ENCODE data around the gene TNFRSF1A. TPM values are rescaled to one million over a fixed set of nuclear protein-coding genes. Genes with fewer than 3 reads are reported as not detected.

Gene TNFRSF1A
- total and polyA plus RNA-seq, 11 donors = 23.7 to 141 (median 54.2) TPM

- 81 to 94% (median 86%) methylated on average over 4 of the region's 4 CpGs for WGBS, 4 donors
- Histone ChIP-seq H3K4me3 (no peak overlapping the region), H3K9me3 (no peaks in the 10 kb centered on the region), H3K27ac (peak overlapping the region in 4 of 12 donors; percentile 16 to 100 (median 98)), H3K4me1 (peaks cover 6 to 95% (median 49%) of the 10 kb centered on the region in 12 donors), H3K36me3 (peaks cover 0 to 80% (median 71%) of the 10 kb centered on the region in 9 donors), H3K27me3 (no peaks in the 10 kb centered on the region)
- DNase-seq = no peak
- ATAC-seq = no peak
- no peak for TF ChIP-seq CTCF (IDR thresholded peaks at IDR 0.05)
- no peak for TF ChIP-seq POLR2A (IDR thresholded peaks at IDR 0.05)
- intact Hi-C loops (cut with DNase I) = loop anchor here in 8 of 10 donors (5.0 to 10.0 kb wide), 3 partner anchors 40 to 202 kb away; partner anchors contain the start of gene GAPDH (in 5 of the 8)
These were observed 9.4 kb downstream of the TNFRSF1A start for GRCh38 chr12:6332459-6332858.

- no peak for ATAC-seq
- 89 to 93% (median 90%) methylated on average over 4 of the region's 4 CpGs for WGBS, 4 donors
- intact Hi-C loops (cut with DNase I) = loop anchor here in 8 of 10 donors (5.0 to 10.0 kb wide), 3 partner anchors 41 to 204 kb away; partner anchors contain the start of gene GAPDH (in 5 of the 8)
These were observed 10.7 kb downstream of the TNFRSF1A start for GRCh38 chr12:6330999-6331714.

GRCh38 chr12:6330192-6330591 lies 11.7 kb downstream of the TNFRSF1A start:
- 82 to 92% (median 83%) methylated on average over 5 of the region's 5 CpGs for WGBS, 4 donors
- H3K27ac ChIP-seq = peak overlapping the region in 2 of 12 donors; percentile 19 to 97

More at GRCh38 chr12:6330999-6331714, 10.7 kb downstream of the TNFRSF1A start:
- peaks cover 0 to 93% (median 73%) of the 10 kb centered on the region in 9 donors for H3K36me3 ChIP-seq
- peak overlapping the region in 1 of 12 donors; percentile 97 for H3K27ac ChIP-seq
- H3K4me1 ChIP-seq = peaks cover 6 to 97% (median 45%) of the 10 kb centered on the region in 12 donors
- DNase-seq = no peak
- H3K9me3 ChIP-seq = no peaks in the 10 kb centered on the region
- H3K27me3 ChIP-seq = no peaks in the 10 kb centered on the region
- H3K4me3 ChIP-seq = no peak overlapping the region
- TF ChIP-seq POLR2A (IDR thresholded peaks at IDR 0.05) (no peak), CTCF (IDR thresholded peaks at IDR 0.05) (no peak)

More at GRCh38 chr12:6330192-6330591, 11.7 kb downstream of the TNFRSF1A start:
- TF ChIP-seq POLR2A (IDR thresholded peaks at IDR 0.05) = no peak
- TF ChIP-seq CTCF (IDR thresholded peaks at IDR 0.05) = no peak
- DNase-seq (no peak), ATAC-seq (no peak)
- intact Hi-C loops (cut with DNase I) = loop anchor here in 8 of 10 donors (5.0 to 10.0 kb wide), 3 partner anchors 42 to 205 kb away; partner anchors contain the start of gene GAPDH (in 5 of the 8)
- no peak overlapping the region for H3K4me3 ChIP-seq
- H3K27me3 ChIP-seq = no peaks in the 10 kb centered on the region
- H3K4me1 ChIP-seq = peaks cover 3 to 97% (median 39%) of the 10 kb centered on the region in 12 donors
- H3K36me3 ChIP-seq = peaks cover 0 to 90% (median 73%) of the 10 kb centered on the region in 9 donors
- H3K9me3 ChIP-seq = no peaks in the 10 kb centered on the region
